ENCODE measurements around the gene RAVER2.

The RAVER2 gene

DNA sequence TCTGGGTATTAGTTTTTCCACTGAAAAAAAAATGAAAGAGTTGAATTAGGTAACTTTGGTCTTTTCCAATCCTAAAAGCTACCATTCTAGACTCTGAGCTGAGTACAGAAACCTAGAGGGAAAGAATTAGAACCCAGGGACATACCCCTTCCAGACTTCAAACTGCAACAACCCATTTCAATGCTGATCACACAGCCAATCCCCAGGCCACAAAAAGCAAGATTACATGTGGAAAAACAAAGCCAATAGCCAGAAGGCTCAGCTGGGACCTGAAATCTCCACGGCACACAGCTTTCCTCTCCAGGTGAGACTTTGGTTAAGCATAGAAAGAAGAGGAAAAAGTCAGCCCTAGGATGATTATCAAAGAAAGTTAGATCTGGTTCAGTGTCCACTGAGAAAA is 132.7 kb downstream of the RAVER2 start:
- DNase-seq (ENCODE audit: low read depth) = no peak

DNA sequence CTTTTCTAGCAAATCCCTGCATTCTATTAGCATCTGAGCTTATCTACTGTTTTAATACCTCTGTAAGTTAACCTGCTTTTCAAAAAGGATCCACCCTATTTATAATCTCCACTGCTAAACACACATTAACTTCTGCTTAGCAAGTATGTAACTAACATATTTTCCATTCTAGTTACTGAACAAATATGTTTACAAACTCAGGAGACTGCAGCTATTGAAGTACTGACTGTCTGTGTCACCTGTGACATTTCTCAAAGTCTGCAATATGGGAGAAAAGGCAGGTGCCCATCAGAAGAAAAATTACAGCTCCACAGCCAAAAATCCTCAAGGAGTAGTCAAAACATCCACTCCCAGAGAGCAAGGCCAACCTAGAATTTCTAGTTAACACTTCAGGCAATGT is 133.2 kb downstream of the RAVER2 start:
- no peak for DNase-seq (ENCODE audit: low read depth)

DNA sequence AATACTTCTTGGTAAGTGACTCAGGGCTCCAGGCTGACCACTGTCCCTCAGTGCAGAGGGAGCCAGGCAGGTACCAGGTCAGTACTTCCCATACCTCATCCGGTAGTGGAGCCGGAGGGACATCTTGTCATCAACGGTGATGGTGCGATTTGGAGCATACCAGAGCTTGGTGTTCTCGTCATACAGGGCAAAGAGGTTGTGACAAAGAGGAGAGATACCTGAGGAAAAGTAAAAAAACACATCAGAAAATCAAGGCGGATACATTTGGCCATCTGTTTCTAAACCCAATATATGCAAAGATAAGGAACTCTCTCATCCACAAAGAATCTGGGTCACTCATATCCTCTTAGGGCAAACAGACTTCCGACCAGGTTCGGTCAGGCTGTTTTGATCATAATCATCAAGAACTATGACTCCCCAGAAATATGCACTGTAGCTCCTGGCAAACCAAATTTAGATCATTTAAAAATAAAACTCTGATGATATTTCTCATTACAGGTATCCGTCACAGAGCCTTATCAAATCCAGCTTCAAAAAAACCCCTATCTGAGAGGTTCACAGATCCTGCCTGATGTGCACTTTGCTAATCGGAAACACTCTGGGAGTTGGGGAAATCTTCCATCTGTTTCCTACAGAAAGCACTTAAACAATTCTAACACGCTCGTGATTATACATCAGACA is 134.2 kb downstream of the RAVER2 start:
- no peak for DNase-seq (ENCODE audit: low read depth)

DNA sequence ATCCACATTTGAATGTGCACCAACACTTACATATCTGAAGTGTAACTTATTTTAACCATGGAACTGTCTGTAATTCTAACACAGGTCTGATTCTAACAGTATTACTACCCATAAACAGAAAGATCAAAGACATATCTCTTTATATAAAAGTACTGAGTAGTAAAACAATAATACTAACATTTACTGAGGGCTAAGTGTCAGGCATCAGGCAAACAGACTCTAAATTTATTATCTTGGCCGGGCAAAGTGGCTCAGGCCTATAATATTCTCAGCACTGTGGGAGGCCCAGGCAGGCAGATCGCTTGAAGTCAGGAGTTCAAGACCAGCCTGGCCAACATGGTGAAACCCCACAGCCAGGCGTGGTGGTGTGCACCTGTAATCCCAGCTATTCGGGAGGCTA is 135.6 kb downstream of the RAVER2 start:
- no peak for DNase-seq (ENCODE audit: low read depth)

DNA sequence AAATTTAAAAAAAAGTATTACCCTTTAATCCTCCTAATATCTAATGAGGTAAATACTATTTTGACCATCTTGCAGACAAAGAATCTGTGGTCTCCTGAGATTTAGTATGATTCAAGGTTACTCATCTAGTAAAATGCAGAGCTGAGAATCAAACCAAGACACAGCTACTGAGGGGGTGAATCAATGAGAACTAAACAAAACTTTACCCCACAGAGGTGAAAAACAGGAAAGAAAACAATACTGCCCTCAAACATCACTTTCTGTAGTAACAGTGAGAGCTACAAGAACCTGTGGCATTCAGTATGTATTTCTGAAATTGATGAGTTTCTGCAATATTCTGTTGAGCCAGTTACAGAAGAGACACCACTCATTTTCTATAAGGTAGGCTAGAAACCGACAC is 136.4 kb downstream of the RAVER2 start:
- DNase-seq (ENCODE audit: low read depth) = no peak

Measured in stimulated activated CD8-positive, alpha-beta memory T cell treated with anti-CD3 and anti-CD28 coated beads, Interleukin-12 subunit alpha, Interleukin-12 subunit beta, amount 100 ng/mL, for 4 hours (primary cell).